Measurements from ENCODE around the gene MAMSTR. TPM values are rescaled to one million over a fixed set of nuclear protein-coding genes. Genes with fewer than 3 reads are reported as not detected.

Gene MAMSTR
- total and polyA plus RNA-seq, 2 of the 4 experiments (the other 2 are of a cell fraction) = 0.18 to 1.9 TPM

- H3K9me1 ChIP-seq (ENCODE audit: insufficient read depth, low read length) = peaks cover 5% of the 10 kb centered on the region
- H3K23ac ChIP-seq (ENCODE audit: low read depth, low read length) = no peak overlapping the region
- no peak overlapping the region for H4K5ac ChIP-seq (ENCODE audit: low read depth, low read length)
- peaks cover 4% of the 10 kb centered on the region; the same call in 1 of the 2 replicates for H3K4me1 ChIP-seq (ENCODE audit: control insufficient read depth, insufficient read depth, low read length)
- intact Hi-C loops (cut with micrococcal nuclease) = no loop called here
- no peaks in the 10 kb centered on the region for H3K27me3 ChIP-seq (ENCODE audit: control insufficient read depth, insufficient read depth, low read length)
- BruUV-seq (replicated peaks) = no TSS peak
- H3K9me3 ChIP-seq (ENCODE audit: control insufficient read depth, insufficient read depth, low read length) = no peaks in the 10 kb centered on the region
- no peak overlapping the region for H2BK120ac ChIP-seq (ENCODE audit: low read depth, low read length)
- no peak overlapping the region for H2BK5ac ChIP-seq (ENCODE audit: low read depth, low read length, poor library complexity, severe bottlenecking)
- no peak overlapping the region for H2AK5ac ChIP-seq (ENCODE audit: low read depth, low read length)
- dilution Hi-C loops (cut with HindIII; ENCODE audit: low sequenced_read_pairs, unreplicated experiment) = no loop called here
- H2BK20ac ChIP-seq (ENCODE audit: low read depth, low read length) = no peak overlapping the region
- DNase-seq (no peak), ATAC-seq (ENCODE audit: low read depth) (no peak)
- no peak overlapping the region for H3K4ac ChIP-seq (ENCODE audit: low read depth, low read length)
- H3K4me2 ChIP-seq (ENCODE audit: low read depth, low read length) = no peak overlapping the region
- H2BK15ac ChIP-seq (ENCODE audit: low read depth, low read length) = no peak overlapping the region
- POLR2A ChIA-PET (ENCODE audit: unreplicated experiment) = no interaction called here
- 67% methylated on average over 3 of the region's 11 CpGs; no CpG with 5 or more reads in 1 of the 2 experiments for WGBS, 2 experiments (ENCODE audit: extremely low coverage in 2 of 2, insufficient read length in 1 of 2)
- no peak overlapping the region for H2AK9ac ChIP-seq (replicated peaks; ENCODE audit: low read depth, low read length, poor library complexity)
- no peak overlapping the region for H4K8ac ChIP-seq (ENCODE audit: low read depth in 2 of 2, low read length in 2 of 2)
- no peak overlapping the region for H2AFZ ChIP-seq (replicated peaks; ENCODE audit: low read length, poor library complexity)
- in situ Hi-C loops (cut with MboI; ENCODE audit: low sequenced_read_pairs) = no loop called here
- H4K91ac ChIP-seq (ENCODE audit: insufficient read depth, low read depth, low read length) = no peak overlapping the region
- H3K36me3 ChIP-seq (ENCODE audit: control insufficient read depth, insufficient read depth, low read length) = no peaks in the 10 kb centered on the region
- H3K14ac ChIP-seq (replicated peaks; ENCODE audit: low read depth, low read length) = no peak overlapping the region
- H3K27ac ChIP-seq (ENCODE audit: insufficient read depth, low read length) = no peak overlapping the region
- no peak overlapping the region for H3K56ac ChIP-seq (ENCODE audit: extremely low read depth, insufficient read depth, low read length)
- H3K9ac ChIP-seq (ENCODE audit: low read depth, low read length) = no peak overlapping the region
- no peak overlapping the region for H3K18ac ChIP-seq (ENCODE audit: low read depth, low read length)
- no peaks in the 10 kb centered on the region for H3K79me1 ChIP-seq (ENCODE audit: low read depth in 1 of 2, low read length in 2 of 2)
- H3K4me3 ChIP-seq (ENCODE audit: insufficient read depth, low read depth, low read length) = no peak overlapping the region
- CTCF ChIA-PET = no interaction called here
- H4K20me1 ChIP-seq (ENCODE audit: insufficient read depth, low read length) = no peaks in the 10 kb centered on the region
- TF ChIP-seq MAZ (IDR thresholded peaks at IDR 0.05; ENCODE audit: borderline replicate concordance, low read depth, low read length) (no peak), CEBPB (IDR thresholded peaks at IDR 0.05; ENCODE audit: low read depth, low read length) (no peak), SMC3 (IDR thresholded peaks at IDR 0.05; ENCODE audit: low read depth, low read length) (no peak), RAD21 (IDR thresholded peaks at IDR 0.05; ENCODE audit: low read length) (no peak), CHD1 (IDR thresholded peaks at IDR 0.05; ENCODE audit: low read depth, low read length) (no peak), MAFK (IDR thresholded peaks at IDR 0.05; ENCODE audit: low read depth, low read length) (no peak), FOS (IDR thresholded peaks at IDR 0.05; ENCODE audit: low read depth, low read length) (no peak), POLR2A (IDR thresholded peaks at IDR 0.05; ENCODE audit: low read depth, low read length) (no peak), BHLHE40 (IDR thresholded peaks at IDR 0.05; ENCODE audit: low read depth, low read length) (no peak), MXI1 (IDR thresholded peaks at IDR 0.05; ENCODE audit: borderline replicate concordance, low read depth, low read length) (no peak)
- TF ChIP-seq, protein P1, sequence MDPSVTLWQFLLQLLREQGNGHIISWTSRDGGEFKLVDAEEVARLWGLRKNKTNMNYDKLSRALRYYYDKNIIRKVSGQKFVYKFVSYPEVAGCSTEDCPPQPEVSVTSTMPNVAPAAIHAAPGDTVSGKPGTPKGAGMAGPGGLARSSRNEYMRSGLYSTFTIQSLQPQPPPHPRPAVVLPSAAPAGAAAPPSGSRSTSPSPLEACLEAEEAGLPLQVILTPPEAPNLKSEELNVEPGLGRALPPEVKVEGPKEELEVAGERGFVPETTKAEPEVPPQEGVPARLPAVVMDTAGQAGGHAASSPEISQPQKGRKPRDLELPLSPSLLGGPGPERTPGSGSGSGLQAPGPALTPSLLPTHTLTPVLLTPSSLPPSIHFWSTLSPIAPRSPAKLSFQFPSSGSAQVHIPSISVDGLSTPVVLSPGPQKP (IDR thresholded peaks at IDR 0.05; ENCODE audit: borderline replicate concordance, low read depth, low read length) = no peak
- TF ChIP-seq, protein P2, sequence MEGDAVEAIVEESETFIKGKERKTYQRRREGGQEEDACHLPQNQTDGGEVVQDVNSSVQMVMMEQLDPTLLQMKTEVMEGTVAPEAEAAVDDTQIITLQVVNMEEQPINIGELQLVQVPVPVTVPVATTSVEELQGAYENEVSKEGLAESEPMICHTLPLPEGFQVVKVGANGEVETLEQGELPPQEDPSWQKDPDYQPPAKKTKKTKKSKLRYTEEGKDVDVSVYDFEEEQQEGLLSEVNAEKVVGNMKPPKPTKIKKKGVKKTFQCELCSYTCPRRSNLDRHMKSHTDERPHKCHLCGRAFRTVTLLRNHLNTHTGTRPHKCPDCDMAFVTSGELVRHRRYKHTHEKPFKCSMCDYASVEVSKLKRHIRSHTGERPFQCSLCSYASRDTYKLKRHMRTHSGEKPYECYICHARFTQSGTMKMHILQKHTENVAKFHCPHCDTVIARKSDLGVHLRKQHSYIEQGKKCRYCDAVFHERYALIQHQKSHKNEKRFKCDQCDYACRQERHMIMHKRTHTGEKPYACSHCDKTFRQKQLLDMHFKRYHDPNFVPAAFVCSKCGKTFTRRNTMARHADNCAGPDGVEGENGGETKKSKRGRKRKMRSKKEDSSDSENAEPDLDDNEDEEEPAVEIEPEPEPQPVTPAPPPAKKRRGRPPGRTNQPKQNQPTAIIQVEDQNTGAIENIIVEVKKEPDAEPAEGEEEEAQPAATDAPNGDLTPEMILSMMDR (conservative IDR thresholded peaks at IDR 0.05; ENCODE audit: low read depth, low read length) = no peak
These were observed 2.7 kb upstream of the MAMSTR start for GRCh38 chr19:48722196-48722708.
